DOHH2 (cell line): ENCODE results near the gene GOLGA6C.
A peak's percentile ranks its signal among the peaks of the same experiment; 100 is the strongest.
"Not testable (repeated sequence)": the region's sequence is repeated elsewhere in the genome, so short reads cannot be mapped to it uniquely, and the experiment has no call there.

Experiments
- H3F3A ChIP-seq: fragments of 200-600 bp; sonication (generic), shearing (Covaris generic); 2 replicates; pipeline ENCODE4 v1.6.0; 2016; ENCODE audit warnings: antibody characterized with exemption, mild to moderate bottlenecking; ENCODE audit not compliant: control insufficient read depth, insufficient read depth
- H3K27ac ChIP-seq: fragments of 200-600 bp; sonication (generic); 2 replicates; pipeline ENCODE4 v1.5.1; 2014; ENCODE audit warnings: low read depth, mild to moderate bottlenecking, low read length, moderate library complexity
- H3K27me3 ChIP-seq: fragments of 200-600 bp; sonication (generic); 2 replicates; pipeline ENCODE4 v1.6.1; 2014; ENCODE audit warnings: mild to moderate bottlenecking, low read length, mixed read lengths; ENCODE audit not compliant: control insufficient read depth
- H3K36me3 ChIP-seq: fragments of 200-600 bp; sonication (generic); 2 replicates; pipeline ENCODE4 v1.6.1; 2014; ENCODE audit warnings: mild to moderate bottlenecking, low read length, moderate library complexity, mixed read lengths; ENCODE audit not compliant: control insufficient read depth
- H3K4me1 ChIP-seq: fragments of 200-600 bp; sonication (generic); 2 replicates; pipeline ENCODE4 v1.6.1; 2014; ENCODE audit warnings: mild to moderate bottlenecking, low read length, mixed read lengths; ENCODE audit not compliant: control insufficient read depth
- H3K4me2 ChIP-seq: fragments of 200-600 bp; sonication (generic); 2 replicates; pipeline ENCODE4 v1.6.0; 2014; ENCODE audit warnings: mild to moderate bottlenecking, low read length, moderate library complexity
- H3K4me3 ChIP-seq: fragments of 200-600 bp; sonication (generic); 2 replicates; pipeline ENCODE4 v1.5.1; 2014; ENCODE audit warnings: mild to moderate bottlenecking, low read length, mixed read lengths
- H3K79me2 ChIP-seq: fragments of 200-600 bp; sonication (generic); 2 replicates; pipeline ENCODE4 v1.6.1; 2014; ENCODE audit warnings: mild to moderate bottlenecking, low read length, mixed read lengths; ENCODE audit not compliant: control insufficient read depth
- H3K9me2 ChIP-seq: fragments of 200-600 bp; sonication (generic); replicated peaks from 2 replicates; pipeline ENCODE4 v1.6.1; 2014; ENCODE audit warnings: mild to moderate bottlenecking, low read length, mixed read lengths; ENCODE audit not compliant: control insufficient read depth
- H3K9me3 ChIP-seq: fragments of 200-600 bp; sonication (generic); 2 replicates; pipeline ENCODE4 v1.6.1; 2014; ENCODE audit warnings: antibody characterized with exemption, low read length, mixed read lengths; ENCODE audit not compliant: control insufficient read depth, insufficient read depth
- H4K20me1 ChIP-seq: fragments of 200-600 bp; sonication (generic); 2 replicates; pipeline ENCODE4 v1.6.0; 2014; ENCODE audit warnings: low read depth, mild to moderate bottlenecking, antibody characterized with exemption, low read length, moderate library complexity; ENCODE audit not compliant: control insufficient read depth, insufficient read depth
- EZH2phosphoT487 ChIP-seq: fragments of 200-600 bp; sonication (generic); IDR thresholded peaks from 2 replicates; pipeline ENCODE4 v1.6.1; 2017; ENCODE audit warnings: borderline replicate concordance, mild to moderate bottlenecking, antibody characterized with exemption, low read length, moderate library complexity, mixed read lengths
- TF ChIP-seq, protein P1 (sequence below): fragments of 200-600 bp; sonication (generic); IDR thresholded peaks from one replicate; pipeline ENCODE4 v1.5.1; 2014; ENCODE audit warnings: antibody characterized with exemption, mild to moderate bottlenecking, low read depth, low read length; ENCODE audit not compliant: poor library complexity, severe bottlenecking

The GOLGA6C gene

DNA sequence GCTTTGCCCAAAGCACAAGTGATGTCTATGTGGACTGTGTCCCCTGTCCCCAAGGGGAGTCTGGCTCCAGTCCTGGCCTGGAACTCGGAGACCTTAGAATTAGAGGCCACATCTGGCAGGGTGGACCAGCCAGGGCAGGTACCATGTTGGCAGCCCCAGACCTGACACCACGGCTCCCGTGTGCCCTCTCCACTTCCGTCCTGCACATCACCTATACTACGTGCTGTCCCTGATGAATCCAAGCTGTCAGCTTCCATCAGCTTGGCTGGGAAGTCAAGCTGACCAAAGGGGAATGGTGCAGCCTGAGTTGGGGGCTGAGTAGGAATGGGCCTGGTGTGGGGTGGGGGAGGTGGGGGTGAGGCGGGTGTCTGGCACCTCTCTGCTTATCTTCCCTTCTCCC lies 41.1 kb upstream of the GOLGA6C start:
- H3K27ac ChIP-seq, result no peak overlapping the region
- H3K27me3 ChIP-seq, result no peaks in the 10 kb centered on the region
- no peaks in the 10 kb centered on the region for H3K9me2 ChIP-seq
- TF ChIP-seq, protein P1, sequence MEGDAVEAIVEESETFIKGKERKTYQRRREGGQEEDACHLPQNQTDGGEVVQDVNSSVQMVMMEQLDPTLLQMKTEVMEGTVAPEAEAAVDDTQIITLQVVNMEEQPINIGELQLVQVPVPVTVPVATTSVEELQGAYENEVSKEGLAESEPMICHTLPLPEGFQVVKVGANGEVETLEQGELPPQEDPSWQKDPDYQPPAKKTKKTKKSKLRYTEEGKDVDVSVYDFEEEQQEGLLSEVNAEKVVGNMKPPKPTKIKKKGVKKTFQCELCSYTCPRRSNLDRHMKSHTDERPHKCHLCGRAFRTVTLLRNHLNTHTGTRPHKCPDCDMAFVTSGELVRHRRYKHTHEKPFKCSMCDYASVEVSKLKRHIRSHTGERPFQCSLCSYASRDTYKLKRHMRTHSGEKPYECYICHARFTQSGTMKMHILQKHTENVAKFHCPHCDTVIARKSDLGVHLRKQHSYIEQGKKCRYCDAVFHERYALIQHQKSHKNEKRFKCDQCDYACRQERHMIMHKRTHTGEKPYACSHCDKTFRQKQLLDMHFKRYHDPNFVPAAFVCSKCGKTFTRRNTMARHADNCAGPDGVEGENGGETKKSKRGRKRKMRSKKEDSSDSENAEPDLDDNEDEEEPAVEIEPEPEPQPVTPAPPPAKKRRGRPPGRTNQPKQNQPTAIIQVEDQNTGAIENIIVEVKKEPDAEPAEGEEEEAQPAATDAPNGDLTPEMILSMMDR, result no peak
- TF ChIP-seq EZH2phosphoT487, result no peak
- H4K20me1 ChIP-seq, result 0 out of 2 replicates have a peak, but pooled peaks cover 3% of the 10 kb centered on the region
- no peaks in the 10 kb centered on the region for H3K9me3 ChIP-seq
- no peak overlapping the region for H3K4me3 ChIP-seq
- no peaks in the 10 kb centered on the region for H3F3A ChIP-seq
- peaks cover 13% of the 10 kb centered on the region for H3K4me1 ChIP-seq
- H3K36me3 ChIP-seq, result peaks cover 14% of the 10 kb centered on the region
- peaks cover 3% of the 10 kb centered on the region; the same call in 1 of the 2 replicates for H3K79me2 ChIP-seq
- no peak overlapping the region for H3K4me2 ChIP-seq

DNA sequence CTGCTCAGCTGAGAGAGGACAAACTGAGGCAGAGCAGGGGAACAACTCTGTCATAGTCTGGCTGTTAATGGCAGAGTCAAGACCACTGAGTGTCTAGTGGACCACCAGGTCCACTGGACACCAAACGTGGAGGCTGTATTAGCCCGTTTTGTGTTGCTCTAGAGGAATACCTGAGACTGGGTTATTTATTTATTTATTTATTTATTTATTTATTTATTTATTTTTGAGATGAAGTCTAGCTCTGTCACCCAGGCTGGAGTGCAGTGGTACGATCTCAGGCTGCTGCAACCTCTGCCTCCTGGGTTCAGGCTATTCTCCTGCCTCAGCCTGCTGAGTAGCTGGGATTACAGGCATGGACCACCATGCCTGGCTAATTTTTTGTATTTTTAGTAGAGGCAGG lies 40.6 kb upstream of the GOLGA6C start:
- H3K9me2 ChIP-seq, H3K36me3 ChIP-seq, H3K27me3 ChIP-seq, H3K4me2 ChIP-seq, H3K27ac ChIP-seq, H3K9me3 ChIP-seq, H3K4me3 ChIP-seq, H4K20me1 ChIP-seq, H3F3A ChIP-seq, H3K79me2 ChIP-seq: not testable (repeated sequence)
- peaks cover 13% of the 10 kb centered on the region for H3K4me1 ChIP-seq

DNA sequence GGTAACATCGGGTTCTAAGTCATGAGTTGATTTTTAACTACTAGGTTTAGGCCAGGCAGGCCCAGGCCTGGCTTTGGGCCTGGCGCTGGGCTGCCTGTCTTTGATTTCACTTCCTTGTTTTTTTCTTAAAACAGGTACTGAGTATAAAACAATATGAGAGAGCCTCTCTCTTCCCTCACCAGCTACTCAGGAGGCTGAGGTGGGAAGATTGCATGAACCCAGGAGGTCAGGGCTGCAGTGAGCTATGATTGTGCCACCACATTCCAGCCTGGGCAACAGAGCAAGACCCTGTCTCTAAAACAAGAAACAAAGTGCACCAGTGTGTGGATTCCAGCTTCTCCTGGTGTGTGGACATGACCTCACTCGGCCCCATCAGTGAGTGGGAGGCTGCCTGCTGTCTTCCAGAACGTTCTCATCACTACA lies 38.6 kb upstream of the GOLGA6C start:
- H3F3A ChIP-seq, H3K27me3 ChIP-seq, H4K20me1 ChIP-seq, H3K79me2 ChIP-seq, H3K36me3 ChIP-seq, H3K9me2 ChIP-seq, H3K27ac ChIP-seq, H3K9me3 ChIP-seq, H3K4me3 ChIP-seq: not testable (repeated sequence)
- H3K4me2 ChIP-seq, result 0 out of 2 replicates have a peak overlapping the region, but pooled peaks have one; percentile 11
- peaks cover 13% of the 10 kb centered on the region for H3K4me1 ChIP-seq

DNA sequence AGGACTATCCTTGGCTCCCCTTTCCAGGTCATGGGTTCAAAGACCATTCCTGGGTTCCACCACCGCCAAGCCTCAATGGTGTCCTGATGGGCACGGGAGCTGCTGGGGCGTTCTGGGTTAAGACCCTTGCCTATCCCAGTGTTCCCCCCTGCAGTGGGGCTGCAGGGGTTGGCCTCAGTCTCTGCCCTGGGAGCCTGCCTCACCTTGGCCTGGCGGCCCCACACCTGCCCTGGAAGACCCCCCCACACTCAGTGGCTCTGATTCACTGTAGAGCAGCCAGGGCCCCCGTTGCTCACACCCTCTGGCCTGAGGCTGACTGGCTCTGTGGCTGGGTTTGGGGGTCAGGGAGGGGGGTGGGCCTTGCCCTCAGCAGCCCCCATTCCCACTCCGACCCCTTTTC lies 34.4 kb upstream of the GOLGA6C start:
- H3F3A ChIP-seq, result no peaks in the 10 kb centered on the region
- no peak overlapping the region for H3K27ac ChIP-seq
- no peak overlapping the region for H3K4me2 ChIP-seq
- H4K20me1 ChIP-seq, result no peaks in the 10 kb centered on the region
- no peak overlapping the region for H3K4me3 ChIP-seq
- H3K36me3 ChIP-seq, result no peaks in the 10 kb centered on the region
- H3K27me3 ChIP-seq, result peaks cover 15% of the 10 kb centered on the region; the same call in 1 of the 2 replicates
- no peaks in the 10 kb centered on the region for H3K9me2 ChIP-seq
- H3K79me2 ChIP-seq, result no peaks in the 10 kb centered on the region
- H3K9me3 ChIP-seq, result no peaks in the 10 kb centered on the region
- TF ChIP-seq, protein P1, result no peak
- no peak for TF ChIP-seq EZH2phosphoT487
- H3K4me1 ChIP-seq, result peaks cover 13% of the 10 kb centered on the region
